ENCODE results near the gene ARL3.
A peak's percentile ranks its signal among the peaks of the same experiment; 100 is the strongest.
"Not testable (repeated sequence)": the region's sequence is repeated elsewhere in the genome, so short reads cannot be mapped to it uniquely, and the experiment has no call there.

The ARL3 gene

GRCh38 chr10:102745157-102745556 lies 31.0 kb upstream of the ARL3 start:
- no peaks in the 10 kb centered on the region for H3K27me3 ChIP-seq (replicated peaks)
- H3K27ac ChIP-seq = no peak overlapping the region
- DNase-seq = no peak
- in situ Hi-C loops (cut with HindIII; ENCODE audit: low pct_ligation_motif_present, low sequenced_read_pairs) = loop anchor here (25.0 kb wide), 1 partner anchor 167 kb away; the partner anchor contains the start of gene CNNM2
- peak overlapping the region; percentile 96 for H3K4me3 ChIP-seq (ENCODE audit: low read depth, low read length)
- TF ChIP-seq, protein P1, sequence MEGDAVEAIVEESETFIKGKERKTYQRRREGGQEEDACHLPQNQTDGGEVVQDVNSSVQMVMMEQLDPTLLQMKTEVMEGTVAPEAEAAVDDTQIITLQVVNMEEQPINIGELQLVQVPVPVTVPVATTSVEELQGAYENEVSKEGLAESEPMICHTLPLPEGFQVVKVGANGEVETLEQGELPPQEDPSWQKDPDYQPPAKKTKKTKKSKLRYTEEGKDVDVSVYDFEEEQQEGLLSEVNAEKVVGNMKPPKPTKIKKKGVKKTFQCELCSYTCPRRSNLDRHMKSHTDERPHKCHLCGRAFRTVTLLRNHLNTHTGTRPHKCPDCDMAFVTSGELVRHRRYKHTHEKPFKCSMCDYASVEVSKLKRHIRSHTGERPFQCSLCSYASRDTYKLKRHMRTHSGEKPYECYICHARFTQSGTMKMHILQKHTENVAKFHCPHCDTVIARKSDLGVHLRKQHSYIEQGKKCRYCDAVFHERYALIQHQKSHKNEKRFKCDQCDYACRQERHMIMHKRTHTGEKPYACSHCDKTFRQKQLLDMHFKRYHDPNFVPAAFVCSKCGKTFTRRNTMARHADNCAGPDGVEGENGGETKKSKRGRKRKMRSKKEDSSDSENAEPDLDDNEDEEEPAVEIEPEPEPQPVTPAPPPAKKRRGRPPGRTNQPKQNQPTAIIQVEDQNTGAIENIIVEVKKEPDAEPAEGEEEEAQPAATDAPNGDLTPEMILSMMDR (IDR thresholded peaks at IDR 0.05; ENCODE audit: low read depth, low read length, missing control alignments) = no peak
- H3K36me3 ChIP-seq (replicated peaks) = no peaks in the 10 kb centered on the region

GRCh38 chr10:102744374-102745051 lies 30.3 kb upstream of the ARL3 start:
- Histone ChIP-seq H3K27me3 (replicated peaks) (no peaks in the 10 kb centered on the region), H3K27ac (no peak overlapping the region), H3K36me3 (replicated peaks) (no peaks in the 10 kb centered on the region), H3K4me3 (ENCODE audit: low read depth, low read length) (peak overlapping the region; percentile 96)
- in situ Hi-C loops (cut with HindIII; ENCODE audit: low pct_ligation_motif_present, low sequenced_read_pairs) = loop anchor here (25.0 kb wide), 1 partner anchor 168 kb away; the partner anchor contains the start of gene CNNM2
- no peak for DNase-seq
- TF ChIP-seq, protein P1 (IDR thresholded peaks at IDR 0.05; ENCODE audit: low read depth, low read length, missing control alignments) = no peak

GRCh38 chr10:102743588-102744373 lies 29.6 kb upstream of the ARL3 start, which contains the start of gene WBP1L:
Gene WBP1L, plus strand, starts transcription at chr10:102743948. Its CDS starts 106 bp downstream, at chr10:102744054.
- Histone ChIP-seq H3K27me3 (replicated peaks) (no peaks in the 10 kb centered on the region), H3K36me3 (replicated peaks) (no peaks in the 10 kb centered on the region), H3K4me3 (ENCODE audit: low read depth, low read length) (peak within 1 kb of the TSS; percentile 96), H3K27ac (peak within 1 kb of the TSS; percentile 60)
- TF ChIP-seq, protein P1 (IDR thresholded peaks at IDR 0.05; ENCODE audit: low read depth, low read length, missing control alignments) = no peak
- in situ Hi-C loops (cut with HindIII; ENCODE audit: low pct_ligation_motif_present, low sequenced_read_pairs) = loop anchor here (25.0 kb wide), 1 partner anchor 169 kb away; the partner anchor contains the start of gene CNNM2
- DNase-seq = peak; percentile 99

DNA sequence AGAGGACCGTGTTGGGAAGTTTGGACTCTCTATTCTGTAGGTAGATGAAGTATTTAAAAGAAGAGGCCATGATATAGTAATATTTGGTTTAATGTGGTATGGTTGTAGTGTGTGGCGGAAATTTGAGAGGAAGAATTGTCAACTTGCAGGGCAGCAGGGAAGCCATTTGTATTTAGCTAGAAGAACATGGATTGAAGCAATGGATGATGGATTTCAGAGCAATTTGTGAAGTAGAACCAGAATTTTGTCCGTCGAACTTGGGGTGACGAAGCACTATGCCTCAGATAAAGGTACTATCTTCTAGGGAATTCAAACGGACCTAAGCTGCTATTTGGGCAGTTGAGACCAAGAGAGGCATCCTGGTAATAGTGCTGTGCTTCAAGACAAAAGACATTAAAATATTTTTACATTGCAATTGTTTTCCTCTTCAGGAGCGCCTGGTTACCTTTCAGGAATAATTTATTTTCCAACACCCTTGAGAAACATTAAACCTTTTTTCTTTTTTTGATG lies 28.9 kb upstream of the ARL3 start:
- no peak overlapping the region for H3K27ac ChIP-seq
- DNase-seq = no peak
- H3K27me3 ChIP-seq (replicated peaks) = no peaks in the 10 kb centered on the region
- H3K4me3 ChIP-seq (ENCODE audit: low read depth, low read length) = peak overlapping the region; percentile 22
- in situ Hi-C loops (cut with HindIII; ENCODE audit: low pct_ligation_motif_present, low sequenced_read_pairs) = loop anchor here (25.0 kb wide), 1 partner anchor 169 kb away; the partner anchor contains the start of gene CNNM2
- H3K36me3 ChIP-seq (replicated peaks) = no peaks in the 10 kb centered on the region
- TF ChIP-seq, protein P1 (IDR thresholded peaks at IDR 0.05; ENCODE audit: low read depth, low read length, missing control alignments) = no peak

GRCh38 chr10:102742313-102742712 lies 28.1 kb upstream of the ARL3 start:
- H3K27ac ChIP-seq; H3K4me3 ChIP-seq (ENCODE audit: low read depth, low read length); H3K36me3 ChIP-seq (replicated peaks); DNase-seq; H3K27me3 ChIP-seq (replicated peaks): not testable (repeated sequence)
- in situ Hi-C loops (cut with HindIII; ENCODE audit: low pct_ligation_motif_present, low sequenced_read_pairs) = loop anchor here (25.0 kb wide), 1 partner anchor 170 kb away; the partner anchor contains the start of gene CNNM2
